B cell (primary cell): Measurements from ENCODE around the gene ZC3H18. TPM values are rescaled to one million over a fixed set of nuclear protein-coding genes. Genes with fewer than 3 reads are reported as not detected.
A peak's percentile ranks its signal among the peaks of the same experiment; 100 is the strongest.

Experiments
- ATAC-seq: fragments of 200-7000 bp; cut with Tn5 transposase; one replicate; pipeline ENCODE4 v1.10.0; 2021; ENCODE audit warnings: low read depth, mild to moderate bottlenecking, moderate number of reproducible peaks, moderate library complexity
- CTCF ChIA-PET: fragments of 350-600 bp; sonication (Branson Sonifier 250); formaldehyde crosslinking; loops from one replicate; lab custom pipeline; 2021; ENCODE audit warnings: antibody characterized with exemption, inconsistent platforms; lab: Charles Lee
- POLR2A ChIA-PET: fragments of 350-600 bp; sonication (Branson Sonifier 250); formaldehyde crosslinking; loops from one replicate; lab custom pipeline; 2021; ENCODE audit warnings: antibody characterized with exemption; lab: Charles Lee
- DNase-seq: peaks from one replicate; pipeline ENCODE4 v3.0.0; 2013
- H2AFZ ChIP-seq: 2 replicates; pipeline ENCODE4 v1.6.1; 2012; ENCODE audit warnings: mild to moderate bottlenecking, low read depth, low read length; ENCODE audit not compliant: insufficient read depth, poor library complexity, severe bottlenecking
- H3K27ac ChIP-seq, 2 donors: 1 replicate in 1 of 2; 2 replicates in 1 of 2; pipeline ENCODE4 v1.5.1; 2012 to 2013; ENCODE audit warnings: low read length in 2 of 2, mild to moderate bottlenecking in 2 of 2, moderate library complexity in 1 of 2
- H3K27me3 ChIP-seq, 4 experiments: fragments of 200-600 bp in 1 of 4; sonication (generic) in 1 of 4; replicated peaks in 1 of 4; 1 replicate in 2 of 4; 2 replicates in 2 of 4; pipeline versions ENCODE4 v1.6.1 to v1.7.0; 2013 to 2016; ENCODE audit warnings: low read length in 3 of 4, mild to moderate bottlenecking in 2 of 4, mixed read lengths in 1 of 4, moderate library complexity in 1 of 4; ENCODE audit not compliant: insufficient read depth in 4 of 4, control insufficient read depth in 3 of 4; ENCODE audit errors: control extremely low read depth in 1 of 4
- H3K36me3 ChIP-seq, 2 experiments: replicated peaks in 1 of 2; 1 replicate in 1 of 2; 2 replicates in 1 of 2; pipeline versions ENCODE4 v1.6.1 to v1.7.1; 2013; ENCODE audit warnings: low read length in 1 of 2; ENCODE audit not compliant: insufficient read depth in 2 of 2, control insufficient read depth in 1 of 2; ENCODE audit errors: control extremely low read depth in 1 of 2, extremely low read depth in 1 of 2
- H3K4me1 ChIP-seq, 2 donors: fragments of 200-600 bp in 1 of 2; sonication (generic) in 1 of 2; 1 replicate in 1 of 2; 2 replicates in 1 of 2; pipeline versions ENCODE4 v1.5.1 to v1.6.1; 2013 to 2017; ENCODE audit warnings: low read length in 2 of 2; ENCODE audit not compliant: control insufficient read depth in 2 of 2, insufficient read depth in 2 of 2
- H3K4me2 ChIP-seq: replicated peaks from 2 replicates; pipeline ENCODE3; 2012; ENCODE audit warnings: mild to moderate bottlenecking, low read depth, low read length; ENCODE audit not compliant: poor library complexity, severe bottlenecking
- H3K4me3 ChIP-seq, 5 experiments: fragments of 200-600 bp in 1 of 5; sonication (generic) in 1 of 5; 1 replicate in 3 of 5; 2 replicates in 2 of 5; pipeline versions ENCODE4 v1.5.1 to v1.7.0; 2011 to 2016; ENCODE audit warnings: low read length in 4 of 5, mild to moderate bottlenecking in 4 of 5, low read depth in 2 of 5, control low read depth in 1 of 5, moderate library complexity in 1 of 5; ENCODE audit not compliant: insufficient read depth in 1 of 5; ENCODE audit errors: control extremely low read depth in 1 of 5, extremely low read depth in 1 of 5
- H3K79me2 ChIP-seq: fragments of 200-600 bp; sonication (generic); one replicate; pipeline ENCODE4 v1.6.0; 2016; ENCODE audit warnings: low read length; ENCODE audit not compliant: control insufficient read depth, insufficient read depth
- H3K9ac ChIP-seq: fragments of 200-600 bp; sonication (generic); 2 replicates; pipeline ENCODE4 v1.6.1; 2017; ENCODE audit warnings: mild to moderate bottlenecking, low read length, moderate library complexity
- H3K9me3 ChIP-seq, 3 donors: one replicate each; pipeline versions ENCODE4 v1.6.1 to v1.7.1; 2013; ENCODE audit warnings: low read length in 2 of 3; ENCODE audit not compliant: control insufficient read depth in 2 of 3, insufficient read depth in 1 of 3; ENCODE audit errors: control extremely low read depth in 1 of 3
- H4K20me1 ChIP-seq: 2 replicates; pipeline ENCODE4 v1.6.0; 2012; ENCODE audit warnings: mild to moderate bottlenecking, low read length; ENCODE audit not compliant: insufficient read depth, control insufficient read depth, poor library complexity, severe bottlenecking
- H3K27ac Mint-ChIP-seq: one replicate; pipeline ENCODE4 v1.8.0; 2021; ENCODE audit warnings: mixed read lengths
- H3K27me3 Mint-ChIP-seq: one replicate; pipeline ENCODE4 v1.8.0; 2021; ENCODE audit warnings: mixed read lengths
- H3K4me1 Mint-ChIP-seq: one replicate; pipeline ENCODE4 v1.8.0; 2021; ENCODE audit warnings: mixed read lengths
- H3K4me3 Mint-ChIP-seq: one replicate; pipeline ENCODE4 v1.8.0; 2021; ENCODE audit warnings: mixed read lengths
- H3K9me3 Mint-ChIP-seq: one replicate; pipeline ENCODE4 v1.8.0; 2022; ENCODE audit warnings: mixed read lengths; ENCODE audit not compliant: insufficient read depth
- EZH2 ChIP-seq: IDR thresholded peaks from 2 replicates; pipeline ENCODE4 v1.6.1; 2012; ENCODE audit warnings: borderline replicate concordance, low read depth, mild to moderate bottlenecking, moderate library complexity, low read length; ENCODE audit not compliant: insufficient read depth, poor library complexity, severe bottlenecking
- WGBS: methylation state at CpG from one replicate; pipeline ENCODE4 v1.1.5; 2013; ENCODE audit warnings: missing lambda C conversion rate; ENCODE audit not compliant: insufficient coverage; 5-methylcytosine and 5-hydroxymethylcytosine counted together
- intact Hi-C: fragments of 100-400 bp; cut with micrococcal nuclease; formaldehyde crosslinking; loops from one replicate; pipeline ENCODE4 v1.10.0; 2022
- polyA plus RNA-seq: library from polyadenylated mRNA; depleted of rRNA; stranded (reverse); fragments of >200 nt; gene quantifications from 2 replicates; pipeline ENCODE4 v1.2.3, GENCODE V29; 2012
- total RNA-seq, 2 donors: library from RNA; stranded (reverse); fragments of 120-200 nt in 1 of 2; gene quantifications; 1 replicate in 1 of 2; 2 replicates in 1 of 2; pipeline versions ENCODE4 v1.2.3 to v1.2.4, GENCODE V29; 2013 to 2022
- TF ChIP-seq, protein P1 (sequence below): fragments of 200-600 bp; IDR thresholded peaks from one replicate; pipeline ENCODE4 v1.8.0; 2022; ENCODE audit warnings: antibody characterized with exemption, mild to moderate bottlenecking

Gene ZC3H18
- total and polyA plus RNA-seq, 2 donors (not counting 1 experiment from before 2014, with no cell fraction given): 40.4 to 74.2 TPM

GRCh38 chr16:88642881-88643643 lies 72.9 kb downstream of the ZC3H18 start:
- Histone ChIP-seq H3K4me2 (no peak overlapping the region), H3K9me3 (peaks cover 0 to 26% (median 0%) of the 10 kb centered on the region in 3 donors), H3K79me2 (peaks cover 50% of the 10 kb centered on the region), H3K27ac (no peak overlapping the region), H4K20me1 (peaks cover 98% of the 10 kb centered on the region), H3K27me3 (peaks cover 0 to 8% (median 0%) of the 10 kb centered on the region in 4 experiments), H3K36me3 (peaks cover 0 to 54% of the 10 kb centered on the region in 2 experiments), H2AFZ (no peak overlapping the region), H3K4me1 (peaks cover 50 to 67% of the 10 kb centered on the region in 2 donors), H3K9ac (no peak overlapping the region), H3K4me3 (no peak overlapping the region)
- DNase-seq (no peak), ATAC-seq (no peak)
- ChIA-PET POLR2A (interaction anchor here (0.6 to 1.5 kb wide), 2 partner anchors 10 to 51 kb away, joined by 3 read pairs; no protein-coding TSS in a partner anchor), CTCF (no interaction called here)
- intact Hi-C loops: no loop called here
- Mint-ChIP-seq H3K27ac (no peak overlapping the region), H3K4me3 (no peak overlapping the region), H3K27me3 (no peaks in the 10 kb centered on the region), H3K4me1 (peaks cover 76% of the 10 kb centered on the region), H3K9me3 (no peaks in the 10 kb centered on the region)
- WGBS: 96% methylated on average over 35 of the region's 58 CpGs
- TF ChIP-seq, protein P1, sequence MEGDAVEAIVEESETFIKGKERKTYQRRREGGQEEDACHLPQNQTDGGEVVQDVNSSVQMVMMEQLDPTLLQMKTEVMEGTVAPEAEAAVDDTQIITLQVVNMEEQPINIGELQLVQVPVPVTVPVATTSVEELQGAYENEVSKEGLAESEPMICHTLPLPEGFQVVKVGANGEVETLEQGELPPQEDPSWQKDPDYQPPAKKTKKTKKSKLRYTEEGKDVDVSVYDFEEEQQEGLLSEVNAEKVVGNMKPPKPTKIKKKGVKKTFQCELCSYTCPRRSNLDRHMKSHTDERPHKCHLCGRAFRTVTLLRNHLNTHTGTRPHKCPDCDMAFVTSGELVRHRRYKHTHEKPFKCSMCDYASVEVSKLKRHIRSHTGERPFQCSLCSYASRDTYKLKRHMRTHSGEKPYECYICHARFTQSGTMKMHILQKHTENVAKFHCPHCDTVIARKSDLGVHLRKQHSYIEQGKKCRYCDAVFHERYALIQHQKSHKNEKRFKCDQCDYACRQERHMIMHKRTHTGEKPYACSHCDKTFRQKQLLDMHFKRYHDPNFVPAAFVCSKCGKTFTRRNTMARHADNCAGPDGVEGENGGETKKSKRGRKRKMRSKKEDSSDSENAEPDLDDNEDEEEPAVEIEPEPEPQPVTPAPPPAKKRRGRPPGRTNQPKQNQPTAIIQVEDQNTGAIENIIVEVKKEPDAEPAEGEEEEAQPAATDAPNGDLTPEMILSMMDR: no peak
- no peak for TF ChIP-seq EZH2

DNA sequence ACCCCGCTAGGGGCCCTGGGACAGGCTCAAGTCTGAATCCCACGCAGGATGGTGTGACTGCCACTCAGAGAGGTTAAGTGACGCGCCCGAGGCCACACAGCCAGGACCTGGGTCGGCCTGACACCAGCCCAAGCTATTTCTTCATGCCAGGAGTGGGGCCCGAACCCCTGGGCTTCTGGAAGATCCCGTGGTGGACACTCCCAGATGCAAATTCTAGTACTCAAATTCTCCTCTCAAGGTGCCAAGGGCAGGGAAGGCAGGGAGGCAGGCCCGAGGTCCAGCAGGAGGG lies 73.4 kb downstream of the ZC3H18 start:
- 86% methylated on average over 6 of the region's 9 CpGs for WGBS
- H3K27ac Mint-ChIP-seq: no peak overlapping the region
- no peak overlapping the region for H3K4me3 ChIP-seq
- no peak overlapping the region for H3K9ac ChIP-seq
- peaks cover 98% of the 10 kb centered on the region for H4K20me1 ChIP-seq
- peaks cover 50 to 67% of the 10 kb centered on the region in 2 donors for H3K4me1 ChIP-seq
- H3K9me3 Mint-ChIP-seq: no peaks in the 10 kb centered on the region
- H3K79me2 ChIP-seq: peaks cover 55% of the 10 kb centered on the region
- no peak for TF ChIP-seq EZH2
- TF ChIP-seq, protein P1: no peak
- ATAC-seq (no peak), DNase-seq (no peak)
- no peak overlapping the region for H2AFZ ChIP-seq
- H3K4me1 Mint-ChIP-seq: peaks cover 75% of the 10 kb centered on the region
- H3K4me3 Mint-ChIP-seq: no peak overlapping the region
- ChIA-PET CTCF (no interaction called here), POLR2A (interaction anchor here (0.6 to 1.5 kb wide), 2 partner anchors 11 to 51 kb away, joined by 3 read pairs; no protein-coding TSS in a partner anchor)
- no peaks in the 10 kb centered on the region for H3K27me3 Mint-ChIP-seq
- H3K36me3 ChIP-seq: peaks cover 0 to 58% of the 10 kb centered on the region in 2 experiments
- H3K9me3 ChIP-seq: peaks cover 0 to 21% (median 0%) of the 10 kb centered on the region in 3 donors
- peak overlapping the region in 1 of 2 donors; percentile 33 for H3K27ac ChIP-seq
- intact Hi-C loops: no loop called here
- peaks cover 0 to 4% (median 0%) of the 10 kb centered on the region in 4 experiments for H3K27me3 ChIP-seq
- no peak overlapping the region for H3K4me2 ChIP-seq
